Measurements from ENCODE around the gene GPANK1. TPM values are rescaled to one million over a fixed set of nuclear protein-coding genes. Genes with fewer than 3 reads are reported as not detected.
A peak's percentile ranks its signal among the peaks of the same experiment; 100 is the strongest.

GPANK1 gene
- total RNA-seq, 1 experiment from 2014 or later, result 18.6 TPM

- Histone ChIP-seq H3K4me3 (ENCODE audit: low read length) (no peak overlapping the region), H3K79me2 (ENCODE audit: low read length) (peaks cover 23% of the 10 kb centered on the region), H3K9me2 (replicated peaks; ENCODE audit: insufficient read depth, low read length) (no peaks in the 10 kb centered on the region), H3K9ac (ENCODE audit: low read length) (no peak overlapping the region), H3K9me3 (ENCODE audit: low read length) (no peaks in the 10 kb centered on the region), H4K20me1 (ENCODE audit: insufficient read depth, low read depth, low read length) (no peaks in the 10 kb centered on the region), H3K27ac (ENCODE audit: low read length) (peak overlapping the region; percentile 12; the same call in 1 of the 2 replicates), H3K4me1 (ENCODE audit: low read length) (peaks cover 26% of the 10 kb centered on the region), H3K27me3 (ENCODE audit: low read length) (no peaks in the 10 kb centered on the region), H3K36me3 (ENCODE audit: insufficient read depth, low read length) (no peaks in the 10 kb centered on the region; the same call in 1 of the 2 replicates), H3K4me2 (ENCODE audit: low read depth, low read length, poor library complexity, severe bottlenecking) (no peak overlapping the region), H2AFZ (ENCODE audit: low read length) (no peak overlapping the region)
- DNase-seq, result no peak
Measured at GRCh38 chr6:31697555-31697954, 32.8 kb upstream of the GPANK1 start.

DNA sequence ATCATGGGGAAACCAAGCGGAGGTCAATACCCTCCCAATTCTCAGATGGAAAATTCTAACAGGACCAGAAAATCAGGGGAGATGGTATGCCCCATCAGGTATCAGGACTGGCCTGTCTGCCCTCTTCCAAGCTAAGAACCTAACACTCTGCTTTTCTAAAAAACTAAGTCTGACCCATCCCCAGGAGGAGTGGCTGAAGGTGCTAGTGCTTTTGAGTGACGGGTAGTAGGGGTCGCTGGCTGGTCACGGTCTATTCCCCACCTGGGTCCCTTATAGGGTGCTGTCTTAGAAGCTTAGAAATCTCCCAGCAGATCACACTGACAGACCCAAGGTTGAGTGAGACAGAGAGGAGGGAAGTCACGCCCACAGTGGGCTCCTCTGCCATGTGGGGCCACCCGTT lies 28.7 kb upstream of the GPANK1 start:
- Histone ChIP-seq H3K36me3 (ENCODE audit: insufficient read depth, low read length) (peaks cover 8% of the 10 kb centered on the region; the same call in 1 of the 2 replicates), H3K9me2 (replicated peaks; ENCODE audit: insufficient read depth, low read length) (no peaks in the 10 kb centered on the region), H3K4me3 (ENCODE audit: low read length) (no peak overlapping the region), H3K27me3 (ENCODE audit: low read length) (no peaks in the 10 kb centered on the region), H3K9me3 (ENCODE audit: low read length) (no peaks in the 10 kb centered on the region), H2AFZ (ENCODE audit: low read length) (no peak overlapping the region), H3K4me2 (ENCODE audit: low read depth, low read length, poor library complexity, severe bottlenecking) (no peak overlapping the region), H3K4me1 (ENCODE audit: low read length) (peaks cover 20% of the 10 kb centered on the region), H3K9ac (ENCODE audit: low read length) (no peak overlapping the region), H3K27ac (ENCODE audit: low read length) (no peak overlapping the region), H3K79me2 (ENCODE audit: low read length) (no peaks in the 10 kb centered on the region), H4K20me1 (ENCODE audit: insufficient read depth, low read depth, low read length) (no peaks in the 10 kb centered on the region)
- DNase-seq, result no peak

DNA sequence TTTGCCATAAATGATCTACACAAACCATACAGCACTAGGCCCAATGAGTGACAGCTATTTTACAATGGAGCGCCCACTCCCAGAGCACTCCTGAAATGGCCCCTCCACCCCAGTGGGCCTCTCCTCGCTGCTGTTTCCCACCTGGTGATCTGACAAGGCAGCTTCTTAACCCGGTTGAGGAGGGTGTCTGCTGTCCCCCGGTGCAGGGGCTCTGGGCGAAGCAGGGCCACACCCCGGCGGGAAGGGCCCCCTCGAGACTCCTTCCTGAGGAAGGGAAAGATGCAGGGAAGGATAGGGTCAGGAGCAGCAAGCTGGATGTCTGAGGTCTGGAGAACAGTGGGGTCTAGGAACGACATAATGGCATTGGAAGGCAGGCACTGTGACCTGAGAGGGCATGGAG lies 28.1 kb upstream of the GPANK1 start:
- Histone ChIP-seq H3K9ac (ENCODE audit: low read length) (no peak overlapping the region), H3K36me3 (ENCODE audit: insufficient read depth, low read length) (peaks cover 11% of the 10 kb centered on the region; the same call in 1 of the 2 replicates), H3K4me2 (ENCODE audit: low read depth, low read length, poor library complexity, severe bottlenecking) (no peak overlapping the region)

GRCh38 chr6:31692353-31692752 lies 27.6 kb upstream of the GPANK1 start:
- no peak overlapping the region for H2AFZ ChIP-seq (ENCODE audit: low read length)
- no peaks in the 10 kb centered on the region for H3K9me3 ChIP-seq (ENCODE audit: low read length)
- no peak overlapping the region for H3K27ac ChIP-seq (ENCODE audit: low read length)
- no peaks in the 10 kb centered on the region for H3K79me2 ChIP-seq (ENCODE audit: low read length)
- DNase-seq, result no peak
- no peaks in the 10 kb centered on the region for H4K20me1 ChIP-seq (ENCODE audit: insufficient read depth, low read depth, low read length)
- H3K9me2 ChIP-seq (replicated peaks; ENCODE audit: insufficient read depth, low read length), result no peaks in the 10 kb centered on the region
- no peaks in the 10 kb centered on the region for H3K27me3 ChIP-seq (ENCODE audit: low read length)
- H3K9ac ChIP-seq (ENCODE audit: low read length), result no peak overlapping the region
- peaks cover 13% of the 10 kb centered on the region for H3K4me1 ChIP-seq (ENCODE audit: low read length)
- H3K36me3 ChIP-seq (ENCODE audit: insufficient read depth, low read length), result peaks cover 11% of the 10 kb centered on the region; the same call in 1 of the 2 replicates
- no peak overlapping the region for H3K4me3 ChIP-seq (ENCODE audit: low read length)
- no peak overlapping the region for H3K4me2 ChIP-seq (ENCODE audit: low read depth, low read length, poor library complexity, severe bottlenecking)

More for the DNA sequence above, 28.1 kb upstream of the GPANK1 start:
- Histone ChIP-seq H2AFZ (ENCODE audit: low read length) (no peak overlapping the region), H3K79me2 (ENCODE audit: low read length) (no peaks in the 10 kb centered on the region), H3K4me1 (ENCODE audit: low read length) (peaks cover 17% of the 10 kb centered on the region), H3K27ac (ENCODE audit: low read length) (no peak overlapping the region), H4K20me1 (ENCODE audit: insufficient read depth, low read depth, low read length) (no peaks in the 10 kb centered on the region), H3K4me3 (ENCODE audit: low read length) (no peak overlapping the region), H3K9me2 (replicated peaks; ENCODE audit: insufficient read depth, low read length) (no peaks in the 10 kb centered on the region), H3K9me3 (ENCODE audit: low read length) (no peaks in the 10 kb centered on the region), H3K27me3 (ENCODE audit: low read length) (no peaks in the 10 kb centered on the region)
- DNase-seq, result no peak

DNA sequence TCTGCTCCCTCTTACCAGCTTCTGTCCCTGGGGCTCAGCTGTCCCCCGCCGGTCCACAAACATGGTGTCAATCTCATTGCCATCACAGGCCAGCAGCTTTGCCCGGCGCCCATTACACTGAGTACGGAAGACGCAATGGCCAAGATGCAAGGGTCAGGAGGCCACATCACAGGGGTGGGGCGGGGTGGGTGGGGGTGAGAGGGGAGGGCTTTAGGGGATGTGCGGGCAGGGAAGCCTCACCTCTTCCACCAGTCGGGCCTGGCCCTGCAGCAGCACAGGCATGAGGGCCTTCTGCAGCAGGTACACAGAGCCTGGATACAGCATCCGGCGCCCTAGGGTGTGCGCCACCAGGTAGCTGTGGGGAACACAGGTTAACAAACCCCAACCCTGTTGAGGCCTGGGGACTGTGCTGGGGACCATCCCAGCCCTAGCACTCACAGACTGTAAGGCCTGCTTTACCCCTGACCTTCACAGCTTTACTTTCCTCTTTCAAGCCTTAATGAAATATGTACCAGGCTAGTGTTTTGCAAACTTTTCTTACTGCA lies 26.8 kb upstream of the GPANK1 start:
- H4K20me1 ChIP-seq (ENCODE audit: insufficient read depth, low read depth, low read length), result no peaks in the 10 kb centered on the region
- no peaks in the 10 kb centered on the region for H3K9me3 ChIP-seq (ENCODE audit: low read length)
- peaks cover 11% of the 10 kb centered on the region; the same call in 1 of the 2 replicates for H3K36me3 ChIP-seq (ENCODE audit: insufficient read depth, low read length)
- H3K79me2 ChIP-seq (ENCODE audit: low read length), result no peaks in the 10 kb centered on the region
- H2AFZ ChIP-seq (ENCODE audit: low read length), result no peak overlapping the region
- no peak overlapping the region for H3K4me2 ChIP-seq (ENCODE audit: low read depth, low read length, poor library complexity, severe bottlenecking)
- H3K4me3 ChIP-seq (ENCODE audit: low read length), result no peak overlapping the region
- H3K9ac ChIP-seq (ENCODE audit: low read length), result no peak overlapping the region
- DNase-seq, result no peak
- no peaks in the 10 kb centered on the region for H3K27me3 ChIP-seq (ENCODE audit: low read length)
- H3K27ac ChIP-seq (ENCODE audit: low read length), result no peak overlapping the region
- H3K9me2 ChIP-seq (replicated peaks; ENCODE audit: insufficient read depth, low read length), result no peaks in the 10 kb centered on the region
- H3K4me1 ChIP-seq (ENCODE audit: low read length), result peaks cover 13% of the 10 kb centered on the region

DNA sequence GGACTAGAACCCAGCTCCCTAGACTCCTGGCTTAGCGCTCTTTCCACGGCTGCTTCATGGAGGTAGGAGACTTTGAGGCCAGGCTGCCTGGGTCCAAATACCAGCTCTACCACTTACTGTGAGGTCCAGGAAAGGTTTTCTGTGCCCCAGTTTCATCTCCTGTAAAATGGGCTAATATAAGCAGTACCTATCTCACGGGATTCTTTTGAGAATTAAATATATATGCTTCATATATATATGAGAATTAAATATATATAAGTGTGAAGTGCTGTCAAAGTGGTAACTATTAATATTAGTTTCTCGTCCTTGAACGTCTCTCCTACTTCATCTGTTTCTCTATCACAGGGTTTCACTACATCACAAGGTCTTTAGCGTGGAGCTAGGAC lies 26.3 kb upstream of the GPANK1 start:
- H3K27ac ChIP-seq (ENCODE audit: low read length), result no peak overlapping the region
- H3K9ac ChIP-seq (ENCODE audit: low read length), result no peak overlapping the region
- no peak overlapping the region for H3K4me3 ChIP-seq (ENCODE audit: low read length)
- H3K9me2 ChIP-seq (replicated peaks; ENCODE audit: insufficient read depth, low read length), result no peaks in the 10 kb centered on the region
- H3K79me2 ChIP-seq (ENCODE audit: low read length), result no peaks in the 10 kb centered on the region
- no peak overlapping the region for H3K4me2 ChIP-seq (ENCODE audit: low read depth, low read length, poor library complexity, severe bottlenecking)
- no peaks in the 10 kb centered on the region for H3K27me3 ChIP-seq (ENCODE audit: low read length)
- peaks cover 13% of the 10 kb centered on the region for H3K4me1 ChIP-seq (ENCODE audit: low read length)
- no peaks in the 10 kb centered on the region for H4K20me1 ChIP-seq (ENCODE audit: insufficient read depth, low read depth, low read length)
- H2AFZ ChIP-seq (ENCODE audit: low read length), result no peak overlapping the region
- no peaks in the 10 kb centered on the region for H3K9me3 ChIP-seq (ENCODE audit: low read length)
- H3K36me3 ChIP-seq (ENCODE audit: insufficient read depth, low read length), result peaks cover 11% of the 10 kb centered on the region; the same call in 1 of the 2 replicates
- no peak for DNase-seq

GRCh38 chr6:31690231-31691077 lies 25.7 kb upstream of the GPANK1 start:
- Histone ChIP-seq H3K79me2 (ENCODE audit: low read length) (no peaks in the 10 kb centered on the region), H3K36me3 (ENCODE audit: insufficient read depth, low read length) (peaks cover 11% of the 10 kb centered on the region; the same call in 1 of the 2 replicates), H3K9me3 (ENCODE audit: low read length) (no peaks in the 10 kb centered on the region), H3K9me2 (replicated peaks; ENCODE audit: insufficient read depth, low read length) (no peaks in the 10 kb centered on the region), H3K9ac (ENCODE audit: low read length) (no peak overlapping the region), H3K4me2 (ENCODE audit: low read depth, low read length, poor library complexity, severe bottlenecking) (no peak overlapping the region), H3K4me1 (ENCODE audit: low read length) (peaks cover 13% of the 10 kb centered on the region), H3K4me3 (ENCODE audit: low read length) (no peak overlapping the region), H2AFZ (ENCODE audit: low read length) (no peak overlapping the region), H3K27me3 (ENCODE audit: low read length) (no peaks in the 10 kb centered on the region), H4K20me1 (ENCODE audit: insufficient read depth, low read depth, low read length) (no peaks in the 10 kb centered on the region), H3K27ac (ENCODE audit: low read length) (no peak overlapping the region)
- no peak for DNase-seq

DNA sequence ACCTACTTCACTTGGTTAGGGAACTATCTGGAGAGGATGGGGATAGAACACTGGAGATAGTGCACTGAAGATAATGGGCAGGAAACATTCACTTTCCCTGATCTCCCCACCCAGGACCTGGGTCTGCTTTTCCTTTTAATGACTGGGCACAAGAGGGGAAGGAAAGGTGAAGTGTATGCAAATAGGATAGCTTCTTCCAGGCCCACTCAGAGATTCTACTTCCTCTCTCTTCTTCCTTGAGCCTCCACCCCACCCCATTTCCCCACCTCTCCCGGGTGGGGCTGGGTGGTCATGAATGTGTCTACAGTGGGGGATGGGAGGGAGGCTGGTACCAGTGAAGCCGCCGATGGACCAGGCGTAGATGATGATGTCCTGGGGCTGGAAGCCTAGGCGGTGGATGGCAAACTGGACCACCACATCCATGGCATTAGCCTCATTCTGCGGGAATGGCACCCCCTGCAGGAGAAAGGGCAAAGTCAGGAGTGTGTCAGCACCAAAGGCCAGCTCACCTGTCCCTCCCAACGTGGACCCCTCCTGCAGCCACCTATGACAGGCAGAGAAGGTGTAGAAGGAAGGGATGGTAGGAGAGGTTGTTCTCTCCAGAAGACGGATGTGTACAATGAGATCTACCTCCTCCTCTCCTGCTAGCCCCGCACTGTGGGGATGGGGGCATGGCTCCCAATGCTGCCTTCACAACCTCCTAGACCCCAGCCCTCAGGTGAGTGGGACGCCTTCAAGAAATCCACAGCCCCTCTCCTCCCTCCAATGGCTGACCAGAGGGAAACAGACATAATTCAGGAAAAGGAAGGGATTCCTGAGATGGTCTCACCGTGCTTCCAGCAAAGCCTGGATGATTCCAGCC lies 24.7 kb upstream of the GPANK1 start:
- peaks cover 13% of the 10 kb centered on the region for H3K4me1 ChIP-seq (ENCODE audit: low read length)
- H3K9ac ChIP-seq (ENCODE audit: low read length), result no peak overlapping the region
- H3K4me3 ChIP-seq (ENCODE audit: low read length), result no peak overlapping the region
- no peak overlapping the region for H2AFZ ChIP-seq (ENCODE audit: low read length)
- peak overlapping the region; percentile 36 for H3K27ac ChIP-seq (ENCODE audit: low read length)
- no peaks in the 10 kb centered on the region for H3K9me2 ChIP-seq (replicated peaks; ENCODE audit: insufficient read depth, low read length)
- H3K27me3 ChIP-seq (ENCODE audit: low read length), result no peaks in the 10 kb centered on the region
- no peaks in the 10 kb centered on the region for H4K20me1 ChIP-seq (ENCODE audit: insufficient read depth, low read depth, low read length)
- H3K36me3 ChIP-seq (ENCODE audit: insufficient read depth, low read length), result peaks cover 11% of the 10 kb centered on the region; the same call in 1 of the 2 replicates
- H3K79me2 ChIP-seq (ENCODE audit: low read length), result no peaks in the 10 kb centered on the region
- no peak for DNase-seq
- H3K4me2 ChIP-seq (ENCODE audit: low read depth, low read length, poor library complexity, severe bottlenecking), result no peak overlapping the region
- no peaks in the 10 kb centered on the region for H3K9me3 ChIP-seq (ENCODE audit: low read length)
